Neural cell (in vitro differentiated cells): Measurements from ENCODE around the gene MDM1.

Source experiments
- EP300 ChIP-seq: fragments of 450-650 bp; conservative IDR thresholded peaks from 2 replicates; pipeline ENCODE4 v1.6.1; 2014; ENCODE audit warnings: antibody characterized with exemption, mild to moderate bottlenecking, moderate library complexity; ENCODE audit not compliant: poor library complexity, severe bottlenecking
- POLR2AphosphoS5 ChIP-seq: IDR thresholded peaks from 2 replicates; pipeline ENCODE4 v1.6.1; 2012
- RAD21 ChIP-seq: fragments of 450-650 bp; conservative IDR thresholded peaks from 2 replicates; pipeline ENCODE4 v1.6.1; 2014; ENCODE audit warnings: antibody characterized with exemption, mild to moderate bottlenecking, moderate library complexity
- TAF1 ChIP-seq: IDR thresholded peaks from 2 replicates; pipeline ENCODE4 v1.6.1; 2012; ENCODE audit warnings: low read depth
- TF ChIP-seq, protein P1 (sequence below): fragments of 450-650 bp; IDR thresholded peaks from 2 replicates; pipeline ENCODE4 v1.5.1; 2014; ENCODE audit warnings: antibody characterized with exemption, mild to moderate bottlenecking, moderate library complexity; ENCODE audit not compliant: poor library complexity, severe bottlenecking
- TF ChIP-seq, protein P2 (sequence below): IDR thresholded peaks from 2 replicates; pipeline ENCODE4 v1.6.1; 2012; ENCODE audit warnings: borderline replicate concordance

DNA sequence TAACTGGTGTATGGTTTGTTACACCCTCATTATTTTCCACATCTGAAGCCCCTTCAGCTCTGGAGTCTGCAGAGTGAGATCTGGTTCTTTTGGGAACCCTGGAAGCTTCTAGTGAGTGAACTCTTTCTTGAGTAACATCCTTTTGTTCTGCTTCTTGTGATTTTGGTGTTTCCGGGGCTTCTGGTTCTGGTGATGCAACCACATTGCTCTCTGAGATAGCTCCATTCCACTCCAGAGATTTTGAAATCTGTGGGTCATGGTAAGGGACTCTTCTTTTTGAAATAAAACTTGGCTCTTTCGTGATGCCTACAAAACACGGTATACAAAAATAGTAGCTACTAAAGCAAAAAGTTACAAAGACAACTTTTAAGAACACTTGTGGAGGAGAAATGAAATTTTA, 5.4 kb downstream of the MDM1 start:
- TF ChIP-seq, protein P1, sequence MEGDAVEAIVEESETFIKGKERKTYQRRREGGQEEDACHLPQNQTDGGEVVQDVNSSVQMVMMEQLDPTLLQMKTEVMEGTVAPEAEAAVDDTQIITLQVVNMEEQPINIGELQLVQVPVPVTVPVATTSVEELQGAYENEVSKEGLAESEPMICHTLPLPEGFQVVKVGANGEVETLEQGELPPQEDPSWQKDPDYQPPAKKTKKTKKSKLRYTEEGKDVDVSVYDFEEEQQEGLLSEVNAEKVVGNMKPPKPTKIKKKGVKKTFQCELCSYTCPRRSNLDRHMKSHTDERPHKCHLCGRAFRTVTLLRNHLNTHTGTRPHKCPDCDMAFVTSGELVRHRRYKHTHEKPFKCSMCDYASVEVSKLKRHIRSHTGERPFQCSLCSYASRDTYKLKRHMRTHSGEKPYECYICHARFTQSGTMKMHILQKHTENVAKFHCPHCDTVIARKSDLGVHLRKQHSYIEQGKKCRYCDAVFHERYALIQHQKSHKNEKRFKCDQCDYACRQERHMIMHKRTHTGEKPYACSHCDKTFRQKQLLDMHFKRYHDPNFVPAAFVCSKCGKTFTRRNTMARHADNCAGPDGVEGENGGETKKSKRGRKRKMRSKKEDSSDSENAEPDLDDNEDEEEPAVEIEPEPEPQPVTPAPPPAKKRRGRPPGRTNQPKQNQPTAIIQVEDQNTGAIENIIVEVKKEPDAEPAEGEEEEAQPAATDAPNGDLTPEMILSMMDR, result no peak
- no peak for TF ChIP-seq POLR2AphosphoS5
- TF ChIP-seq TAF1, result no peak
- TF ChIP-seq, protein P2, sequence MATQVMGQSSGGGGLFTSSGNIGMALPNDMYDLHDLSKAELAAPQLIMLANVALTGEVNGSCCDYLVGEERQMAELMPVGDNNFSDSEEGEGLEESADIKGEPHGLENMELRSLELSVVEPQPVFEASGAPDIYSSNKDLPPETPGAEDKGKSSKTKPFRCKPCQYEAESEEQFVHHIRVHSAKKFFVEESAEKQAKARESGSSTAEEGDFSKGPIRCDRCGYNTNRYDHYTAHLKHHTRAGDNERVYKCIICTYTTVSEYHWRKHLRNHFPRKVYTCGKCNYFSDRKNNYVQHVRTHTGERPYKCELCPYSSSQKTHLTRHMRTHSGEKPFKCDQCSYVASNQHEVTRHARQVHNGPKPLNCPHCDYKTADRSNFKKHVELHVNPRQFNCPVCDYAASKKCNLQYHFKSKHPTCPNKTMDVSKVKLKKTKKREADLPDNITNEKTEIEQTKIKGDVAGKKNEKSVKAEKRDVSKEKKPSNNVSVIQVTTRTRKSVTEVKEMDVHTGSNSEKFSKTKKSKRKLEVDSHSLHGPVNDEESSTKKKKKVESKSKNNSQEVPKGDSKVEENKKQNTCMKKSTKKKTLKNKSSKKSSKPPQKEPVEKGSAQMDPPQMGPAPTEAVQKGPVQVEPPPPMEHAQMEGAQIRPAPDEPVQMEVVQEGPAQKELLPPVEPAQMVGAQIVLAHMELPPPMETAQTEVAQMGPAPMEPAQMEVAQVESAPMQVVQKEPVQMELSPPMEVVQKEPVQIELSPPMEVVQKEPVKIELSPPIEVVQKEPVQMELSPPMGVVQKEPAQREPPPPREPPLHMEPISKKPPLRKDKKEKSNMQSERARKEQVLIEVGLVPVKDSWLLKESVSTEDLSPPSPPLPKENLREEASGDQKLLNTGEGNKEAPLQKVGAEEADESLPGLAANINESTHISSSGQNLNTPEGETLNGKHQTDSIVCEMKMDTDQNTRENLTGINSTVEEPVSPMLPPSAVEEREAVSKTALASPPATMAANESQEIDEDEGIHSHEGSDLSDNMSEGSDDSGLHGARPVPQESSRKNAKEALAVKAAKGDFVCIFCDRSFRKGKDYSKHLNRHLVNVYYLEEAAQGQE, result no peak
- no peak for TF ChIP-seq RAD21
- TF ChIP-seq EP300, result no peak
